IPS-18c (cell line): ENCODE measurements around the gene C1orf21.

Source experiments
- H3K4me3 ChIP-seq: 2 replicates; pipeline ENCODE4 v1.7.0; 2013; ENCODE audit warnings: low read depth, mild to moderate bottlenecking, low read length, moderate library complexity; ENCODE audit not compliant: insufficient read depth
- H3K9me3 ChIP-seq: one replicate; pipeline ENCODE4 v1.6.1; 2013; ENCODE audit warnings: mild to moderate bottlenecking, low read length, moderate library complexity; ENCODE audit not compliant: control insufficient read depth, insufficient read depth

C1orf21 gene

GRCh38 chr1:184535191-184535970, 148.6 kb downstream of the C1orf21 start:
- Histone ChIP-seq H3K4me3 (no peak overlapping the region), H3K9me3 (no peaks in the 10 kb centered on the region)

GRCh38 chr1:184536246-184536985, 149.6 kb downstream of the C1orf21 start:
- Histone ChIP-seq H3K9me3 (no peaks in the 10 kb centered on the region), H3K4me3 (no peak overlapping the region)

- Histone ChIP-seq H3K4me3 (no peak overlapping the region), H3K9me3 (no peaks in the 10 kb centered on the region)
These were observed 152.8 kb downstream of the C1orf21 start for GRCh38 chr1:184539580-184539979.

GRCh38 chr1:184541537-184542152, 154.8 kb downstream of the C1orf21 start:
- Histone ChIP-seq H3K9me3 (no peaks in the 10 kb centered on the region), H3K4me3 (no peak overlapping the region)

- Histone ChIP-seq H3K9me3 (no peaks in the 10 kb centered on the region), H3K4me3 (no peak overlapping the region)
These were observed 155.5 kb downstream of the C1orf21 start for GRCh38 chr1:184542291-184542690.

- Histone ChIP-seq H3K9me3 (no peaks in the 10 kb centered on the region), H3K4me3 (no peak overlapping the region)
These were observed 158.8 kb downstream of the C1orf21 start for GRCh38 chr1:184545601-184546000.

- Histone ChIP-seq H3K9me3 (no peaks in the 10 kb centered on the region), H3K4me3 (no peak overlapping the region)
These were observed 165.6 kb downstream of the C1orf21 start for GRCh38 chr1:184552446-184552845.

- H3K4me3 ChIP-seq: no peak overlapping the region
- H3K9me3 ChIP-seq: no peaks in the 10 kb centered on the region
These were observed 167.0 kb downstream of the C1orf21 start for GRCh38 chr1:184553845-184554244.

GRCh38 chr1:184555665-184556641, 169.1 kb downstream of the C1orf21 start:
- Histone ChIP-seq H3K4me3 (no peak overlapping the region), H3K9me3 (no peaks in the 10 kb centered on the region)

GRCh38 chr1:184556665-184557064, 169.8 kb downstream of the C1orf21 start:
- Histone ChIP-seq H3K4me3 (no peak overlapping the region), H3K9me3 (no peaks in the 10 kb centered on the region)

- H3K4me3 ChIP-seq: no peak overlapping the region
- H3K9me3 ChIP-seq: no peaks in the 10 kb centered on the region
These were observed 170.9 kb downstream of the C1orf21 start for GRCh38 chr1:184557423-184558347.

- H3K4me3 ChIP-seq: no peak overlapping the region
- no peaks in the 10 kb centered on the region for H3K9me3 ChIP-seq
These were observed 171.9 kb downstream of the C1orf21 start for GRCh38 chr1:184558691-184559090.

- H3K4me3 ChIP-seq: no peak overlapping the region
These were observed 172.4 kb downstream of the C1orf21 start for GRCh38 chr1:184559117-184559713.

GRCh38 chr1:184562806-184563205, 176.0 kb downstream of the C1orf21 start:
- Histone ChIP-seq H3K9me3 (no peaks in the 10 kb centered on the region), H3K4me3 (no peak overlapping the region)

More at GRCh38 chr1:184559117-184559713, 172.4 kb downstream of the C1orf21 start:
- H3K9me3 ChIP-seq: no peaks in the 10 kb centered on the region

GRCh38 chr1:184563308-184563707, 176.5 kb downstream of the C1orf21 start:
- no peaks in the 10 kb centered on the region for H3K9me3 ChIP-seq
- no peak overlapping the region for H3K4me3 ChIP-seq

- Histone ChIP-seq H3K4me3 (no peak overlapping the region), H3K9me3 (no peaks in the 10 kb centered on the region)
These were observed 180.2 kb downstream of the C1orf21 start for GRCh38 chr1:184567009-184567408.
